ENCODE measurements around the gene ADAMTS17. TPM values are rescaled to one million over a fixed set of nuclear protein-coding genes. Genes with fewer than 3 reads are reported as not detected.
A peak's percentile ranks its signal among the peaks of the same experiment; 100 is the strongest.

Gene ADAMTS17
- total RNA-seq, 1 donor from 2014 or later, result 2.3 TPM

- intact Hi-C loops (cut with DNase I), result no loop called here
- DNase-seq (ENCODE audit: low spot score), result no peak
- ATAC-seq, result no peak
These were observed 285.2 kb downstream of the ADAMTS17 start for GRCh38 chr15:100056411-100057072.

DNA sequence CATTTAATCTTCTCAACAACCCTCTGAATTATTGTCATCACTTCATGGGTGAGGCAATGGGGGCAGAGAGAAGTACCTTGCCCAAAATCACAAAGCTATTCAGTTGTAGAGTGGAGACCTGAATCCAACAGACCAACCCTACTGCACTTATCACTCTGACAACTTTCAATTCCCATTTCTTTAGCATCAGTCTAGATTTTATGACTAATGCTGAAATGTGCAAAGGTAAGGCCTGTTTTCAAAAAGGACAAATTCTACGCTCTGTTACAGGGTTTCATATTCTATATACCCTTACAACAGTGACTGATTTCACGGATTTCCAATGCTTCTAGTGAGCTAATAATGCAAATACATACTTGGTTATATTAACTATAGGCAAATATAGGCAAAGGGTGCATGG is 286.0 kb downstream of the ADAMTS17 start:
- no peak for DNase-seq (ENCODE audit: low spot score)
- ATAC-seq, result no peak
- intact Hi-C loops (cut with DNase I), result no loop called here

GRCh38 chr15:100054539-100054938 is 287.2 kb downstream of the ADAMTS17 start:
- no peak for ATAC-seq
- DNase-seq (ENCODE audit: low spot score), result no peak
- intact Hi-C loops (cut with DNase I), result no loop called here

DNA sequence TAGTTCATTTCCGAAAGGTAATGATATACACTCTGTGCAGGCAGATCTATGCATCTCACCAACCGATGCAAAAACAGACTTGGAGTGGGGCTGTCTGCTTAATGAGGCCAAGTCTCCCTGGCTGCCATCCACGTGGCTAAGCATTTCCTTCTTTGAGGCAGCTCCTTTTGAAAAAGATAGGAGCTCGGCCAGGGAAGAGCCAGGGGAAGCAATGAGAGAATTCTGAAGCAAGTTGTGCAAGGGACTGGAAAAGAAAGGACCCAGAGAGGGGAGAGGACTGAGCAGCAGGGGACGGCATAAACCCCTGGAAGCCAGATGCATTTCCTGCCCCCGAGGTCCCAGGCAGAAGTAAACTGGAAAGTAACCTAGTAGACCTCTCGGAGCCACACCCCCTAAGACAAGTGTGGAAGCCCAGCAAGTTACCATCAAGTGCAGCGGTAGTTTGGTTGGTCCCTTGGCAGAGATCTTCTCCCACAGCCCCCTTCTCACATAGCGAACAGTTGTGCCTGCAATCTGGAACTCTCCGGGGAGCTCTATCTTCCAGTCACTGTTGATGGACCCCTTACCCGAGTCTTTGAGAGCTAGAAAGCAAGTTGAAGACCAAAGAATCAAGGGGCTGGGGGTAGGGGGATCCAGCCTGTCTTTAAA is 288.2 kb downstream of the ADAMTS17 start:
- intact Hi-C loops (cut with DNase I), result no loop called here
- DNase-seq (ENCODE audit: low spot score) (no peak), ATAC-seq (no peak)

DNA sequence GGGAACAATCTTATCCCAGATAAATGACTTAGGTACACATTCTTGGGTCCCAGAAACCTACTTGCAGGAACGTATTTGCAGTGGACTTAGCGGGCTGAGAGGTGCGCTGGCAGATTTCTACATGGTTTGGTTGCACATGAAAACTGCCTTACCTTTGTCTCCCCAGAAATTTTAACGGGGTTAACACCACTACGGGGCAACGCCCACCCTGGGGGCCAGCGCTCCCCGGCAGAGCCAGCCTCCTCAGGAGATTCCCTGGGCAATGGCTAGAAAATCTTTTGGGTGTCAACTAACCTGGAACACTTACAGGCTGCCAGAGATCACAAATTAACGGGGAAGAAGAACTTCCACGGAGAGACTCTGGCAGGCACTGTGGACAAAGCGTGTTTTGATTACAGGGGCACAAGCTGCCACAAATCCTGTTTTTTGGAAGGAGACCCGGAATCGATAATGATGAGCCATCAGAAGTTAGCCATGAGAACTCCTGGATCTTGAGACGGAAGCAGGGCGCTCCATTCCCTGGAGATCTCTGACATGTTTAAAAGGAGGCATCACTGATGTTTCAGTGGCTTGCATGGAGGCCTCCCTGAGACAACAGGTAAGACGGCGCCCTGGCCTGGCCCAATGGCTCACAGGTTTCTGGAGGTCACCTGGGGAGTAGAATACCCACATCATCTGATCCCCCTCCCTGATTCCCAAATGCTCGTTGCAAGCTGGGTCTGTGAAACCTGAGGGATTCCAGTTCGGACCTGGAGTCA is 288.9 kb downstream of the ADAMTS17 start:
- no peak for ATAC-seq
- intact Hi-C loops (cut with DNase I), result no loop called here

GRCh38 chr15:100050877-100051786 is 290.6 kb downstream of the ADAMTS17 start:
- intact Hi-C loops (cut with DNase I), result no loop called here
- no peak for DNase-seq (ENCODE audit: low spot score)
- no peak for ATAC-seq

More for the DNA sequence above, 288.9 kb downstream of the ADAMTS17 start:
- no peak for DNase-seq (ENCODE audit: low spot score)

DNA sequence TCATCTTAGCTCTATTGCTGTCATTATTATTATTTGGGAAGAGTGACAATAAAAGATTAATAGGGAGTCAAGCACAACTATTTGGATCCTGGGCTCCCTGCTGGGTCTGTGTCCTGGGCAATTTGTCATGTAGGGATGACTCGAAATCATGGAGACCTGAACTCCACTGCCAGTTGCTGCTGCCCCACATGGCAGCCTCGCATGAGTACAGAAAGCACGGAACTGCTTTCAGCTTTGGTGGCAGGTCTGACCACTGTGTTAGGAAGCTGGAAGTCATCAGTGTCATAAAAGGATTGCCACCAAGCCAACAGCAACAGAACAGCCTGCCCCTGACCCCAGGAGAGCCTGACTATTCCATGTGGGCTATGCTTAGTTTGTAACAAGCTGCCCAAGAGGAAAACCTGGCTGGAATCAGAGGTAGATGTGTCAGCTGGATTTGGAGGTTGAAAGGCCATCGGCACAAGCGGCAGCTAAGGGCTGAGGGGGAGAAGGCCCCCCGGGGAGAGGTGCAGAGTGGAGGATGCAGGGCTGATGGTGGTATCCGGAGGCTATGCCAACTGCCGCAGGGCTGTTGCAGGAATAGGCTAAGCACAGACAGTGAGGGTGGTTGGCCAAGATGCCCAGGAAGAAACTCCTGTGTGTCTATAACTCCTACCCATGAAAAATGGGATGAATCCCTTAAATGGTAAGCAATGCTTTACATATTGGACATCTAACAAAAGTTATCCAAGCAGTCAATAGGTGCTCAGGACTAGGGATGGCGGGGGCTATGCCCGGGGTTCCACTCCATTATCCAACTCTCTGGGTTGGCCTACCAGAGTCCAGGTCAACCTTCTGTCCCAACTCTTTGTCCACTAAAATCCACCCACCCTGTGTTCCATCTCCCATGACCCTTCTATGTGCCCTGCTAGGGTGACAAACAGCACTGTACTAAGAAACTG is 291.6 kb downstream of the ADAMTS17 start:
- no peak for DNase-seq (ENCODE audit: low spot score)
- intact Hi-C loops (cut with DNase I), result no loop called here
- no peak for ATAC-seq

GRCh38 chr15:100049483-100049882 is 292.3 kb downstream of the ADAMTS17 start:
- ATAC-seq (no peak), DNase-seq (ENCODE audit: low spot score) (no peak)
- intact Hi-C loops (cut with DNase I), result no loop called here

DNA sequence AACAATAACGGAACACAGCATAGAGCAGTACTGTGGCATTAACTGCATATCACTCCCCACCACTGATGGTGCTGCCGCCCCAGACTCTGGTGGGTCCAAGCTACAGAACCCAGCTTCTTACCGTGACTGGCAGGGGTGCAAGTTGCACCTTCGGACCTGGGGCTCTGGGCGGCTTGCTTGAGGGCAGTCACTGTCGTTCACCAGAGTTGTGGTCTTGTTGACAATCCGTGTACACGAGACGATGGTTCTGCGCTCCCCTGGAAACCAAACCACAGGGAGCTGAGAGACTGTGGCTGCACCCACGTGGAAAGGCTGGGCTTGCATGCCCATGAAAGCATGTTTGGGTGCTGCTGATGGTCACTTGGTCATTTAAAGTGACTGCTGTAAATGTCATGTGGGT is 293.0 kb downstream of the ADAMTS17 start:
- intact Hi-C loops (cut with DNase I), result no loop called here
- DNase-seq (ENCODE audit: low spot score), result no peak
- ATAC-seq, result no peak

GRCh38 chr15:100043692-100044091 is 298.1 kb downstream of the ADAMTS17 start:
- ATAC-seq (no peak), DNase-seq (ENCODE audit: low spot score) (no peak)
- intact Hi-C loops (cut with DNase I), result no loop called here

- no peak for DNase-seq (ENCODE audit: low spot score)
- intact Hi-C loops (cut with DNase I), result no loop called here
- ATAC-seq, result peak; percentile 36
These were observed 298.6 kb downstream of the ADAMTS17 start for GRCh38 chr15:100043068-100043641.

- ATAC-seq, result no peak
- DNase-seq (ENCODE audit: low spot score), result no peak
- intact Hi-C loops (cut with DNase I), result no loop called here
These were observed 299.2 kb downstream of the ADAMTS17 start for GRCh38 chr15:100042558-100042957.

DNA sequence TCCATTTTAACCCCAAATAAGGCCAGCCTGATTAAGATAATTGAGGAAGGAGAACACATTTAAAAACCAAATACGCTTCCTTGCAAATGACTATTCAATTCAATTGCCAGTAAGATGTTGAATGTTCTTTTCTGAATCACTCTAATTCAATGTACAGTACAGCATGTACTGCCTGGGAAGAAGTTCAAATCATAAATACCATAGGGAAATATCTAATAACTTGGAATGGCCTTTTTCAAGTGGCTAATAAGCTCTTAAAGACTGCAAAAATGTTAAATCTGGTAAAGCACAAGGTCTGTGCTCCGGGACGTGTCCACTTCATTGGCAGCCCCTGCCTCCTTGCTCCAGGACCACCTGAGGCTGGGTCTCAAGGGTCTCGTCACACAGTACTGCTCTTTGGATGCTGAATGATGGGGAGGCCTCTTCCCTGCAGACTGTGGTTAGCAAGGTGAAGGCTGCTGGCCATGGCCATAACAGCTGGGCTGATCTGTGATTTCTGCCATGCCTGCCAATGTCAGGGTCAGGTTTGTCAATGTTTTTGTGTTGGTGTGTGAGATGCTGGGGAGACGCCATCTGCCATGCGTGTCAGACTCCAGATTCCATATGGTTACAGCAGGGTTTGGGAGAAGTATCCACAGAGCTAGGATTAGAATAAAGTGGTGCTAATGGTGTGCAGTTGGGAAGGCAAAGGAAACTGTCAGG is 300.5 kb downstream of the ADAMTS17 start:
- intact Hi-C loops (cut with DNase I), result no loop called here
- DNase-seq (ENCODE audit: low spot score) (no peak), ATAC-seq (no peak)

DNA sequence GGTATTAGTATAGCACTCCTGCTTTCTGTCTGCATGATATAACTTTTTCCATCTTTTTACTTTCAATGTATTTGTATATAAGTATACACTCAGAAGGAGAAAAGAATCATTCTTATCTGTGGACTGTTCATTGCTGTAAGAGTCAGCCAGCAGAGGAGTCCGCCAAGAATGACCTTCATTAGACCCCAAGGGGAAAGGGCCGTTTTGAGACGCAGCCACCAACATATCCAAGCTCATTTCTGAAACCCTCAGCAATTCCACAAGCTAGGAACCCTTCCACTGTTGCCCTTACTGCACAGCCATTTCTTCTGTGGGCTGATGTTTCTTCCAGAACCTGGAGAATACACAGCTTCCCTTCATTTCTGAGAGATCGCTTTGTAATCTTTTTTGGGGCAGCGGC is 301.8 kb downstream of the ADAMTS17 start:
- ATAC-seq (no peak), DNase-seq (ENCODE audit: low spot score) (no peak)
- intact Hi-C loops (cut with DNase I), result no loop called here

DNA sequence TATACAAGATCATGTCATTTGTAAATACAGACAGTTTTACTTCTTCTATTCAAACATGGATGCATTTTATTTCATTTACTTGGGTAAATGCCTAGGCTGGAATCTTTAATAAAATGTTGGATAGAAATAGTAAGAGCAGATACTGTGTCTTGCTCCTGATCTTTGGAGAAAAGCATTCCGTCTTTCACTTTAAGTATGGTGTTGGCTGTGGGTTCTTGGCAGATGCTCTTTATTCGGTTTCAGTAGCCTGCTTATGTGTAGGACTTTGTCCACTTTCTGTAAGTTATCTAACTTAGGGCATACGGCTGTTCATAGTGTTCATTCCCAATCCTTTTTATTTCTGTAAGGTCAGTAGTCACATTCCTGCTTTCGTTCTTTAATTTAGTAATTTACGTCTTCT is 303.0 kb downstream of the ADAMTS17 start:
- DNase-seq (ENCODE audit: low spot score), result no peak
- intact Hi-C loops (cut with DNase I), result no loop called here
- no peak for ATAC-seq

DNA sequence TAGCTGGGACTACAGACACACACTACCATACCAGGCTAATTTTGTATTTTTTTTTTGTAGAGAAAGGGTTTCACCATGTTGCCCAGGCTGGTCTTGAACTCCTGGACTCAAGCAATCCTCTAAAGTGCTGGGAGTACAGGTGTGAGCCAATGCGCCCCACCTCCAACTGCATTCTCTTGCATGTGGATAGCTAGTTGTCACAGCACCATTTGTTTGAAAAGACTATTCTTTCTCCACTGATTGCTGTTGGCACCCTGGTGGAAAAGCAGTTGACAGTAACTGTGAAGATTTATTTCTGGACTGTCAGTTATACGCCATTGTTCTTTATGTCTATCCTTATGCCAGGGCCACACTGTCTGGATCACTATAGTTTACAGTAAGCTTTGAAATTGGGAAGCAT is 303.9 kb downstream of the ADAMTS17 start:
- ATAC-seq (no peak), DNase-seq (ENCODE audit: low spot score) (no peak)
- intact Hi-C loops (cut with DNase I), result no loop called here

DNA sequence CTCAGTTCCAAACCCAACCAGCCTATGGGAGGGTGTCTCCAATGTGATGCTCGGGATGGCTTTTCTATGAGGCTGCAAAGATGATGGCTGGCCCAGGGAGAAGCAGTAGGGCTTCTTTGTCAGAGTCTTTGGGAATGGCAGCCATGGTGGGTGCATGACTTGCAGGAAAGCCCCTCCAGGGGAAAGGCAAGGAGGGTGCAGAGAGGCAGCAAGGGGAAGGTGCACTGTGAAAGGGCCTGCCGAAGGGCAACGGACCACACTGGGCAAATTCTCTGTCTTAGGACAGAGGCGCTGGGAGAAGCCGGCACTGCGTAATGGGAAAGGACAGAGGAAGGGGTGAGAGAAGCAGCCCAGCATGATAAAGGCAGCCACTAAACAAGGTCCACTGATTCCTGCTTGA is 305.8 kb downstream of the ADAMTS17 start:
- no peak for DNase-seq (ENCODE audit: low spot score)
- no peak for ATAC-seq
- intact Hi-C loops (cut with DNase I), result no loop called here
